ENCODE results near the gene MRPL34.

GRCh38 chr19:17292301-17293074, 13.2 kb upstream of the MRPL34 start:
- TF ChIP-seq, protein P1, sequence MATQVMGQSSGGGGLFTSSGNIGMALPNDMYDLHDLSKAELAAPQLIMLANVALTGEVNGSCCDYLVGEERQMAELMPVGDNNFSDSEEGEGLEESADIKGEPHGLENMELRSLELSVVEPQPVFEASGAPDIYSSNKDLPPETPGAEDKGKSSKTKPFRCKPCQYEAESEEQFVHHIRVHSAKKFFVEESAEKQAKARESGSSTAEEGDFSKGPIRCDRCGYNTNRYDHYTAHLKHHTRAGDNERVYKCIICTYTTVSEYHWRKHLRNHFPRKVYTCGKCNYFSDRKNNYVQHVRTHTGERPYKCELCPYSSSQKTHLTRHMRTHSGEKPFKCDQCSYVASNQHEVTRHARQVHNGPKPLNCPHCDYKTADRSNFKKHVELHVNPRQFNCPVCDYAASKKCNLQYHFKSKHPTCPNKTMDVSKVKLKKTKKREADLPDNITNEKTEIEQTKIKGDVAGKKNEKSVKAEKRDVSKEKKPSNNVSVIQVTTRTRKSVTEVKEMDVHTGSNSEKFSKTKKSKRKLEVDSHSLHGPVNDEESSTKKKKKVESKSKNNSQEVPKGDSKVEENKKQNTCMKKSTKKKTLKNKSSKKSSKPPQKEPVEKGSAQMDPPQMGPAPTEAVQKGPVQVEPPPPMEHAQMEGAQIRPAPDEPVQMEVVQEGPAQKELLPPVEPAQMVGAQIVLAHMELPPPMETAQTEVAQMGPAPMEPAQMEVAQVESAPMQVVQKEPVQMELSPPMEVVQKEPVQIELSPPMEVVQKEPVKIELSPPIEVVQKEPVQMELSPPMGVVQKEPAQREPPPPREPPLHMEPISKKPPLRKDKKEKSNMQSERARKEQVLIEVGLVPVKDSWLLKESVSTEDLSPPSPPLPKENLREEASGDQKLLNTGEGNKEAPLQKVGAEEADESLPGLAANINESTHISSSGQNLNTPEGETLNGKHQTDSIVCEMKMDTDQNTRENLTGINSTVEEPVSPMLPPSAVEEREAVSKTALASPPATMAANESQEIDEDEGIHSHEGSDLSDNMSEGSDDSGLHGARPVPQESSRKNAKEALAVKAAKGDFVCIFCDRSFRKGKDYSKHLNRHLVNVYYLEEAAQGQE (IDR thresholded peaks at IDR 0.05; ENCODE audit: low read depth, low read length) = no peak
- TF ChIP-seq, protein P2, sequence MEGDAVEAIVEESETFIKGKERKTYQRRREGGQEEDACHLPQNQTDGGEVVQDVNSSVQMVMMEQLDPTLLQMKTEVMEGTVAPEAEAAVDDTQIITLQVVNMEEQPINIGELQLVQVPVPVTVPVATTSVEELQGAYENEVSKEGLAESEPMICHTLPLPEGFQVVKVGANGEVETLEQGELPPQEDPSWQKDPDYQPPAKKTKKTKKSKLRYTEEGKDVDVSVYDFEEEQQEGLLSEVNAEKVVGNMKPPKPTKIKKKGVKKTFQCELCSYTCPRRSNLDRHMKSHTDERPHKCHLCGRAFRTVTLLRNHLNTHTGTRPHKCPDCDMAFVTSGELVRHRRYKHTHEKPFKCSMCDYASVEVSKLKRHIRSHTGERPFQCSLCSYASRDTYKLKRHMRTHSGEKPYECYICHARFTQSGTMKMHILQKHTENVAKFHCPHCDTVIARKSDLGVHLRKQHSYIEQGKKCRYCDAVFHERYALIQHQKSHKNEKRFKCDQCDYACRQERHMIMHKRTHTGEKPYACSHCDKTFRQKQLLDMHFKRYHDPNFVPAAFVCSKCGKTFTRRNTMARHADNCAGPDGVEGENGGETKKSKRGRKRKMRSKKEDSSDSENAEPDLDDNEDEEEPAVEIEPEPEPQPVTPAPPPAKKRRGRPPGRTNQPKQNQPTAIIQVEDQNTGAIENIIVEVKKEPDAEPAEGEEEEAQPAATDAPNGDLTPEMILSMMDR (IDR thresholded peaks at IDR 0.05) = peak; percentile 67
- TF ChIP-seq RCOR1 (IDR thresholded peaks at IDR 0.05; ENCODE audit: low read length) (peak; percentile 22; the same call in 1 of the 2 replicates), MAX (IDR thresholded peaks at IDR 0.05; ENCODE audit: low read depth) (peak; percentile 60; the same call in 1 of the 2 replicates), POLR2AphosphoS5 (IDR thresholded peaks at IDR 0.05; ENCODE audit: low read depth, low read length) (peak; percentile 34), MXI1 (IDR thresholded peaks at IDR 0.05; ENCODE audit: low read depth, low read length) (no peak), TCF12 (IDR thresholded peaks at IDR 0.05) (no peak), RAD21 (IDR thresholded peaks at IDR 0.05; ENCODE audit: low read length) (peak; percentile 80)

Measured in SK-N-SH (cell line).